HCT116 (cell line): ENCODE data around the gene PCDHGA7. TPM values are rescaled to one million over a fixed set of nuclear protein-coding genes. Genes with fewer than 3 reads are reported as not detected.

Experiments
- ATAC-seq: fragments of 200-7000 bp; cut with Tn5 transposase; 2 replicates; pipeline ENCODE4 v1.9.1; 2020; ENCODE audit warnings: mild to moderate bottlenecking, moderate library complexity
- BruUV-seq: library from RNA; stranded (reverse); fragments of 400-500 nt; replicated peaks from 2 replicates; lab custom pipeline; 2021; lab: Mats Ljungman, UMichigan
- CTCF ChIA-PET: fragments of 300-600 bp; sonication (Branson Sonifier 250); formaldehyde crosslinking; loops from one replicate; lab custom pipeline; 2021; ENCODE audit warnings: antibody characterized with exemption; lab: Charles Lee
- POLR2A ChIA-PET: fragments of 300-600, 350-600 bp; sonication (Branson Sonifier 250); formaldehyde crosslinking; loops from one replicate; lab custom pipeline; 2021; ENCODE audit warnings: antibody characterized with exemption; lab: Charles Lee
- RAD21 ChIA-PET, 2 experiments: fragments of 300-600 bp; sonication (Branson Sonifier 250); formaldehyde crosslinking; loops; one replicate each; lab custom pipeline; 2023; ENCODE audit warnings: low total read pairs in 2 of 2; ENCODE audit not compliant: uncharacterized antibody in 2 of 2, unreplicated experiment in 2 of 2, low non-redundant PET in 1 of 2; lab: Charles Lee
- DNase-seq: peaks from one replicate; pipeline ENCODE4 v3.0.0-alpha.2; 2010; ENCODE audit warnings: low read depth, low spot score
- H2AFZ ChIP-seq: fragments of 200-600 bp; shearing (Covaris generic), sonication (generic); 2 replicates; pipeline ENCODE4 v1.6.1; 2017; ENCODE audit warnings: low read depth, mixed run types, mixed read lengths, antibody characterized with exemption, low read length; ENCODE audit not compliant: poor library complexity, severe bottlenecking
- H3K27ac ChIP-seq: 2 replicates; pipeline ENCODE4 v1.5.1; 2012; ENCODE audit warnings: low read depth, low read length
- H3K27me3 ChIP-seq: fragments of 200-600 bp; sonication (generic); 2 replicates; pipeline ENCODE4 v1.6.1; 2016; ENCODE audit warnings: mixed run types, low read length, mixed read lengths; ENCODE audit not compliant: insufficient read depth
- H3K36me3 ChIP-seq, 2 experiments: fragments of 200-500 bp in 1 of 2; fragments of 200-600 bp in 1 of 2; sonication (Bioruptor generic) in 1 of 2; sonication (generic) in 1 of 2; 2 replicates each; pipeline versions ENCODE4 v1.5.1 to v1.6.1; 2014 to 2016; ENCODE audit warnings: low read length in 2 of 2, inconsistent platforms in 1 of 2, mixed read lengths in 1 of 2, mixed run types in 1 of 2; ENCODE audit not compliant: insufficient read depth in 2 of 2, control insufficient read depth in 1 of 2
- H3K4me1 ChIP-seq, 2 experiments: fragments of 200-600 bp in 1 of 2; sonication (generic) in 1 of 2; 2 replicates each; pipeline versions ENCODE4 v1.5.1 to v1.6.1; 2012 to 2017; ENCODE audit warnings: low read length in 2 of 2, inconsistent platforms in 1 of 2, mild to moderate bottlenecking in 1 of 2, mixed read lengths in 1 of 2, mixed run types in 1 of 2, moderate library complexity in 1 of 2; ENCODE audit not compliant: insufficient read depth in 2 of 2, control insufficient read depth in 1 of 2
- H3K4me2 ChIP-seq: fragments of 200-600 bp; sonication (generic); 2 replicates; pipeline ENCODE4 v1.6.1; 2017; ENCODE audit warnings: mixed run types, low read length, mixed read lengths
- H3K4me3 ChIP-seq, 2 experiments: fragments of 200-600 bp in 1 of 2; sonication (generic) in 1 of 2; replicated peaks in 1 of 2; 2 replicates each; pipeline ENCODE4 v1.5.1; 2011 to 2016; ENCODE audit warnings: low read length in 2 of 2, control low read depth in 1 of 2, low read depth in 1 of 2, mild to moderate bottlenecking in 1 of 2, mixed read lengths in 1 of 2, mixed run types in 1 of 2
- H3K79me2 ChIP-seq: fragments of 200-600 bp; sonication (generic); 2 replicates; pipeline ENCODE4 v1.6.1; 2017; ENCODE audit warnings: mild to moderate bottlenecking, mixed run types, low read length, moderate library complexity, mixed read lengths; ENCODE audit not compliant: insufficient read depth
- H3K9ac ChIP-seq: fragments of 200-600 bp; sonication (generic); 2 replicates; pipeline ENCODE4 v1.6.1; 2016; ENCODE audit warnings: low read length, mixed read lengths
- H3K9me2 ChIP-seq: fragments of 200-600 bp; sonication (generic), shearing (Covaris generic); 2 replicates; pipeline ENCODE4 v1.6.1; 2017; ENCODE audit warnings: mixed run types, mild to moderate bottlenecking, moderate library complexity; ENCODE audit not compliant: insufficient read depth
- H3K9me3 ChIP-seq, 2 experiments: fragments of 200-500 bp in 1 of 2; fragments of 200-600 bp in 1 of 2; sonication (Bioruptor generic) in 1 of 2; sonication (generic) in 1 of 2; 2 replicates each; pipeline ENCODE4 v1.6.1; 2014 to 2017; ENCODE audit warnings: low read length in 2 of 2, mixed read lengths in 2 of 2, inconsistent platforms in 1 of 2, low read depth in 1 of 2, mild to moderate bottlenecking in 1 of 2, mixed run types in 1 of 2, moderate library complexity in 1 of 2; ENCODE audit not compliant: control insufficient read depth in 1 of 2, insufficient read depth in 1 of 2
- H4K20me1 ChIP-seq: fragments of 200-600 bp; sonication (generic), shearing (Covaris generic); 2 replicates; pipeline ENCODE4 v1.6.1; 2017; ENCODE audit warnings: mixed run types, mild to moderate bottlenecking, moderate library complexity; ENCODE audit not compliant: insufficient read depth
- CBX3 ChIP-seq: IDR thresholded peaks from 2 replicates; pipeline ENCODE4 v1.6.1; 2012; ENCODE audit warnings: low read depth
- CTCF ChIP-seq, 3 experiments: fragments of 200-600 bp in 1 of 3; sonication (generic) in 1 of 3; IDR thresholded peaks in 2 of 3; conservative IDR thresholded peaks in 1 of 3; 2 replicates each; pipeline ENCODE4 v1.5.1; 2012 to 2017; ENCODE audit warnings: low read depth in 2 of 3, low read length in 2 of 3, antibody characterized with exemption in 1 of 3, borderline replicate concordance in 1 of 3, control low read depth in 1 of 3, mild to moderate bottlenecking in 1 of 3, mixed read lengths in 1 of 3, mixed run types in 1 of 3, moderate library complexity in 1 of 3; ENCODE audit not compliant: insufficient read depth in 1 of 3
- EGR1 ChIP-seq: IDR thresholded peaks from 2 replicates; pipeline ENCODE4 v1.6.1; 2012; ENCODE audit warnings: low read depth
- ELF1 ChIP-seq: IDR thresholded peaks from 2 replicates; pipeline ENCODE4 v1.6.1; 2012; ENCODE audit warnings: low read depth, borderline replicate concordance
- EZH2phosphoT487 ChIP-seq: fragments of 200-600 bp; IDR thresholded peaks from 2 replicates; pipeline ENCODE4 v1.6.1; 2018; ENCODE audit warnings: antibody characterized with exemption, borderline replicate concordance
- JUND ChIP-seq: IDR thresholded peaks from 2 replicates; pipeline ENCODE4 v1.6.1; 2012
- MAX ChIP-seq: IDR thresholded peaks from 2 replicates; pipeline ENCODE4 v1.6.1; 2012
- POLR2AphosphoS5 ChIP-seq: IDR thresholded peaks from 2 replicates; pipeline ENCODE4 v1.6.1; 2011; ENCODE audit warnings: mild to moderate bottlenecking, low read depth, low read length, moderate library complexity
- RAD21 ChIP-seq: IDR thresholded peaks from 2 replicates; pipeline ENCODE4 v1.6.1; 2012; ENCODE audit warnings: low read depth, mild to moderate bottlenecking
- REST ChIP-seq: IDR thresholded peaks from 2 replicates; pipeline ENCODE4 v1.6.1; 2012; ENCODE audit warnings: low read depth
- SIN3A ChIP-seq: IDR thresholded peaks from 2 replicates; pipeline ENCODE4 v1.6.1; 2012; ENCODE audit warnings: low read depth
- YY1 ChIP-seq: IDR thresholded peaks from 2 replicates; pipeline ENCODE4 v1.6.1; 2011; ENCODE audit warnings: low read length, low read depth, moderate library complexity, mild to moderate bottlenecking; ENCODE audit not compliant: insufficient replicate concordance; ENCODE audit errors: extremely low read depth
- ZBTB33 ChIP-seq: IDR thresholded peaks from 2 replicates; pipeline ENCODE4 v1.6.1; 2011; ENCODE audit warnings: mild to moderate bottlenecking, low read length, moderate library complexity; ENCODE audit not compliant: insufficient replicate concordance; ENCODE audit errors: extremely low read depth
- ZFX ChIP-seq: fragments of 450-650 bp; IDR thresholded peaks from 2 replicates; pipeline ENCODE4 v1.6.1; 2017
- intact Hi-C: fragments of 100-400 bp; cut with micrococcal nuclease; formaldehyde crosslinking; loops from 2 replicates; pipeline ENCODE4 v1.10.0; 2022
- total RNA-seq: library from RNA; stranded (reverse); gene quantifications from one replicate; pipeline ENCODE4 v1.2.1, GENCODE V29; 2021; ENCODE audit not compliant: unreplicated experiment

PCDHGA7 gene
- total RNA-seq, 1 experiment from 2014 or later: not detected

DNA sequence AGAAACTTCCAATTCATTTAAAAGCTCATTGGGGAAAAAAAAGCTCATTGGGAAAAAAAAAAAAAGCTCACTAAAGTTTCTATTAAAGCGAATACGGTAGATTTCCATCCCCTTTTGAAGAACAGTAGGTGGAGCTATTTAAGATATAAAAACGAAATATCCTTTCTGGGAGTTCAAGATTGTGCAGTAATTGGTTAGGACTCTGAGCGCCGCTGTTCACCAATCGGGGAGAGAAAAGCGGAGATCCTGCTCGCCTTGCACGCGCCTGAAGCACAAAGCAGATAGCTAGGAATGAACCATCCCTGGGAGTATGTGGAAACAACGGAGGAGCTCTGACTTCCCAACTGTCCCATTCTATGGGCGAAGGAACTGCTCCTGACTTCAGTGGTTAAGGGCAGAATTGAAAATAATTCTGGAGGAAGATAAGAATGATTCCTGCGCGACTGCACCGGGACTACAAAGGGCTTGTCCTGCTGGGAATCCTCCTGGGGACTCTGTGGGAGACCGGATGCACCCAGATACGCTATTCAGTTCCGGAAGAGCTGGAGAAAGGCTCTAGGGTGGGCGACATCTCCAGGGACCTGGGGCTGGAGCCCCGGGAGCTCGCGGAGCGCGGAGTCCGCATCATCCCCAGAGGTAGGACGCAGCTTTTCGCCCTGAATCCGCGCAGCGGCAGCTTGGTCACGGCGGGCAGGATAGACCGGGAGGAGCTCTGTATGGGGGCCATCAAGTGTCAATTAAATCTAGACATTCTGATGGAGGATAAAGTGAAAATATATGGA is 48.0 kb downstream of the PCDHGA7 start, which contains the start of gene PCDHGA12 (continued):
- TF ChIP-seq POLR2AphosphoS5: no peak
- no peak for TF ChIP-seq YY1
- TF ChIP-seq SIN3A: no peak
- TF ChIP-seq REST: no peak
- no peak for TF ChIP-seq ZBTB33

- Histone ChIP-seq H4K20me1 (no peaks in the 10 kb centered on the region), H3K4me3 (no peak overlapping the region)
These were observed 48.7 kb downstream of the PCDHGA7 start for GRCh38 chr5:141431286-141431685.

More at GRCh38 chr5:141431286-141431685, 48.7 kb downstream of the PCDHGA7 start:
- no peak overlapping the region for H3K27ac ChIP-seq
- DNase-seq (no peak), ATAC-seq (no peak)
- H3K4me1 ChIP-seq: no peaks in the 10 kb centered on the region
- TF ChIP-seq ELF1 (no peak), EZH2phosphoT487 (no peak), MAX (no peak), CTCF (IDR thresholded peaks at IDR 0.05 in 2 of 3, conservative IDR thresholded peaks at IDR 0.05 in 1 of 3; ENCODE audit: borderline replicate concordance in 1 of 3, insufficient read depth in 1 of 3, low read depth in 2 of 3, low read length in 2 of 3) (no peak), EGR1 (no peak), RAD21 (no peak), JUND (no peak), CBX3 (no peak), ZFX (no peak)
- H3K36me3 ChIP-seq: no peaks in the 10 kb centered on the region
- H3K9me3 ChIP-seq: peaks cover 0 to 8% of the 10 kb centered on the region in 2 experiments; a peak in 2 of 4 replicates
- ChIA-PET POLR2A (no interaction called here), CTCF (interaction anchor here (1.5 kb wide), 1 partner anchor 19 kb away, joined by 4 read pairs; the partner anchor contains the start of gene PCDHGA10), RAD21 (no interaction called here)
- no peak overlapping the region for H3K9ac ChIP-seq
- H3K4me2 ChIP-seq: no peak overlapping the region
- no TSS peak for BruUV-seq
- H3K9me2 ChIP-seq: no peaks in the 10 kb centered on the region
- no peaks in the 10 kb centered on the region for H3K27me3 ChIP-seq
- no peak overlapping the region for H2AFZ ChIP-seq
- intact Hi-C loops: no loop called here
- no peaks in the 10 kb centered on the region for H3K79me2 ChIP-seq
